Right lung (tissue), 10 donors: ENCODE results near the gene FAM221B. TPM values are rescaled to one million over a fixed set of nuclear protein-coding genes. Genes with fewer than 3 reads are reported as not detected.

Source experiments
- DNase-seq, 2 donors: peaks; one replicate each; pipeline ENCODE4 v3.0.0-alpha.2; 2013
- long read RNA-seq, 8 donors: transcript quantifications; one replicate each; lab custom pipeline, GENCODE V29; 2026
- polyA plus RNA-seq, 5 donors: library from polyadenylated mRNA; unstranded; fragments of 120-200 nt; gene quantifications; one replicate each; pipeline versions ENCODE4 v1.2.1 to v1.2.3, GENCODE V29; 2013; ENCODE audit warnings: inconsistent platforms in 1 of 5, low replicate concordance in 1 of 5; ENCODE audit not compliant: insufficient read length in 5 of 5, insufficient read depth in 1 of 5

Gene FAM221B
- 1 to 10 TPM in 1 of 5 donors, under 1 TPM in 4; 0.48 to 1.0 (median 0.54) TPM for polyA plus RNA-seq
- long read RNA-seq, donor 1, result 0 reads
- long read RNA-seq, donor 2, result 0 reads
- long read RNA-seq, donor 3, result 0 reads
- long read RNA-seq, donor 4, result 0 reads
- long read RNA-seq, donor 5, result 0 reads
- long read RNA-seq, donor 6, result 0 reads
- long read RNA-seq, donor 7, result 0 reads
- long read RNA-seq, donor 8, result 0 reads

GRCh38 chr9:35828716-35829083, at the start of gene FAM221B:
Gene FAM221B (minus strand): TSS chr9:35828732. CDS start chr9:35826161, 2,571 bp downstream.
- DNase-seq, result no peak

GRCh38 chr9:35872505-35872904, 44.0 kb upstream of the FAM221B start:
- no peak for DNase-seq

- no peak for DNase-seq
Observed at GRCh38 chr9:35871545-35871944, 43.0 kb upstream of the FAM221B start.

- DNase-seq, result no peak
Observed at GRCh38 chr9:35870351-35870923, 41.9 kb upstream of the FAM221B start, which contains the start of gene OR13J1. Gene OR13J1 (minus strand): TSS chr9:35870401. CDS start chr9:35870401, 0 bp downstream.

- no peak for DNase-seq
Observed at GRCh38 chr9:35869621-35870216, 41.2 kb upstream of the FAM221B start.

- no peak for DNase-seq
Observed at GRCh38 chr9:35868933-35869332, 40.4 kb upstream of the FAM221B start.

- no peak for DNase-seq
Observed at GRCh38 chr9:35867538-35867937, 39.0 kb upstream of the FAM221B start.

- DNase-seq, result no peak
Observed at GRCh38 chr9:35864695-35865255, 36.2 kb upstream of the FAM221B start.

GRCh38 chr9:35863583-35863982, 35.1 kb upstream of the FAM221B start:
- no peak for DNase-seq

- DNase-seq, result no peak
Observed at GRCh38 chr9:35862328-35862727, 33.8 kb upstream of the FAM221B start.

- DNase-seq, result no peak
Observed at GRCh38 chr9:35861161-35861897, 32.8 kb upstream of the FAM221B start.

GRCh38 chr9:35859990-35860339, 31.4 kb upstream of the FAM221B start:
- DNase-seq, result no peak

GRCh38 chr9:35859310-35859989, 30.9 kb upstream of the FAM221B start:
- no peak for DNase-seq

GRCh38 chr9:35858458-35858857, 29.9 kb upstream of the FAM221B start:
- no peak for DNase-seq

- DNase-seq, result no peak
Observed at GRCh38 chr9:35856882-35857281, 28.4 kb upstream of the FAM221B start.

- DNase-seq, result no peak
Observed at GRCh38 chr9:35856206-35856605, 27.7 kb upstream of the FAM221B start.

GRCh38 chr9:35854091-35854762, 25.7 kb upstream of the FAM221B start:
- no peak for DNase-seq

GRCh38 chr9:35852876-35853865, 24.6 kb upstream of the FAM221B start:
- DNase-seq, result no peak

GRCh38 chr9:35852267-35852815, 23.8 kb upstream of the FAM221B start:
- DNase-seq, result no peak
